Stimulated activated CD4-positive, alpha-beta T cell treated with anti-CD3 and anti-CD28 coated beads, Interleukin-12 subunit alpha, Interleukin-12 subunit beta, amount 100 ng/mL, for 48 hours (primary cell): ENCODE data around the gene CHIT1.

Experiments used
- DNase-seq, 3 donors: peaks; one replicate each; pipeline ENCODE4 v3.0.0-alpha.2; 2020; ENCODE audit warnings: low read depth in 2 of 3, low spot score in 1 of 3

CHIT1 gene

GRCh38 chr1:203189951-203190352, 39.5 kb downstream of the CHIT1 start:
- no peak for DNase-seq

DNA sequence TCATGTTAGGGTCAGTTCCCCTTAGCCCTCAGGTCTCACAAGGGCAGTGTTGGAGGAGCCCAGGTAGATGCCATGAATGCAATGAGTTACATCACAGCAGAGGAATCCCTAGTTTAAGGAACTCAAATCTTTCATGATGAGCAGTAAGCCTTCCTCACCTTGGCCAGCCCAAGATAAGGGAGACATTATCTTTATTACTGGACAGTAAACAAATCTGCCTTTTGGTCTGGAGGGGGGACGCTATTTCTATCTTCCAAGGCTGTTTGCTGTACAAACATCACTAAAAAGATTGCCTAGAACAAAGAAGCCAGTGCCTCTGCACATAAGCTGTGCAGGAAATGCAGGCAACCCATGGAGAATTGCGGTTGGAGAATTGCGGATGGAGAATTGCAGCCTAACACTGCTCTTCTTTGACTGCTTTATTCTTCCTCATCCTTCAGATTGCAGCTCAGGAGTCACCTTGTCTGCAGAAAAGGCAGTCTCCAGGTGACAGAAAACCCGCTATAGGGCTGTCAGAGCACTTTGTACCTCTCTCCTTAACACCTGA, 40.7 kb downstream of the CHIT1 start:
- no peak for DNase-seq

- no peak for DNase-seq
Observed at GRCh38 chr1:203187689-203188264, 41.7 kb downstream of the CHIT1 start.

GRCh38 chr1:203187304-203187685, 42.2 kb downstream of the CHIT1 start:
- no peak for DNase-seq

GRCh38 chr1:203186446-203187303, 42.8 kb downstream of the CHIT1 start, which contains the start of gene CHI3L1:
Gene CHI3L1 (minus strand): TSS chr1:203186704. CDS start chr1:203186623, 81 bp downstream.
- DNase-seq, result no peak

GRCh38 chr1:203186091-203186445, 43.4 kb downstream of the CHIT1 start:
- no peak for DNase-seq

DNA sequence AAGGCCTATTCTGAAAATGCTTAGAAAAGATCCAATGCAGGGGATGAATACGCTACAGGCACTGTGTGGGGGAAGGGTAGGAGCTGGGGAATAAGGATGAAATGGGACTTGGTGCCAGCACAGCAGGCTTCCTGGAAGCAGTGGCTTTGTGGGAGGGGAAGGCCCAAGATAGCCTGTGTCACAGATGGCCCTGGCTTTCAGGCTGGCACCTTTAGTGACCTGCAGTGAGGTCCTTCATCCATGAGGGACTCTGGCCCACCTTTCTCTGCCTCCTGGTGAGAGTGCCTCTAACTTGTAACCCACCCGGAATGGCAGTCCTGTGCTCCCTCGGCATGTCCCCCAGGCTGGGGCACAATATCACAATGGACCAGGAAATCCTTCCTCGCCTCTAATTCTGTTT, 43.9 kb downstream of the CHIT1 start:
- DNase-seq, result no peak

- DNase-seq, result no peak
Observed at GRCh38 chr1:203185061-203185461, 44.4 kb downstream of the CHIT1 start.

DNA sequence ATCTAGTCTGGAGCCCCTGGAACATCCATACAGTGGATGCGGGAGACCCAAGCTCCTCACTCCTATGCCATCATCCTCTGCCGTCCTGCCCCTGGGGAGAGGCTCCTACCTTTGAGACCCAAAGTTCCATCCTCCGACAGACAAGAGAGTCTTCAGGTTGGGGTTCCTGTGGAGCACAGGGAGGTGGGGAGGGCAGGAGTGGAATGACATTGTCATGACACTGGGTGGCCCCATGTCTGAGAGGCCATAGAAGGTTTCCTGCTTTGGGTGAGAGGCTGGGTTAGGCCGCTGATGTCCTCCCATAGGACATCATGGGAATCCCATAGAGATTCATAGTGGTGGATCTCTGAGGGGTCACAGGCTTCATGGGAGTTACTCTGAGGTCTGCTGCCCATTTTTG, 45.0 kb downstream of the CHIT1 start:
- DNase-seq, result no peak

- no peak for DNase-seq
Observed at GRCh38 chr1:203183828-203184227, 45.6 kb downstream of the CHIT1 start.

DNA sequence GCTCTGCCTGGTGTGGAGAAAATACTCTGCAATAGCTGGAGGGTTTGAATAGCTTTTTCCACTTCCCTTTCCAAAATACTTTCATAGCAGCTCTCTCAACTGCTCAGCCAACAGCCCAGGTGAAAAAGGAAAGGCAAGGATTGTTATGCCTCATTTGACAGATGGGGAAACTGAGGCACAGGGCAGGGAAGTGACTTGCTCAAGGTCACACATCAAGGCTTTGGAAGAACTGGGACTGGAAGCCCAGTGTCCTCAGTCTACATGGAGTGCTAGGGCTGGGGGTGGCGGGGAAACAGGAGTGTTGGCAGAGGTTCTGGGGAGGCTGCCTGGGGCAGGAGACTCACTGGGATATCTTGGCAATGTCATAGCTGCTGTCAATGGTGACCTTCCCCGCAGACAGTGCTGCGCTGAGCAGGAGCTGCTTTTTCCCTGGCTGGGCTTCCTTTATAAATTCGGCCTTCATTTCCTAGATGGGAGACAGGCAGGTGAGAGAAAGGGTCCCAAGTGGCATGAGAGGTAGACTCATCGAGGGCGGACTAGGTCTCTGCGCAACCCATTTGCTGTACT, 47.0 kb downstream of the CHIT1 start:
- DNase-seq, result no peak

- no peak for DNase-seq
Observed at GRCh38 chr1:203181586-203182386, 47.7 kb downstream of the CHIT1 start.

GRCh38 chr1:203180611-203181330, 48.7 kb downstream of the CHIT1 start:
- no peak for DNase-seq

DNA sequence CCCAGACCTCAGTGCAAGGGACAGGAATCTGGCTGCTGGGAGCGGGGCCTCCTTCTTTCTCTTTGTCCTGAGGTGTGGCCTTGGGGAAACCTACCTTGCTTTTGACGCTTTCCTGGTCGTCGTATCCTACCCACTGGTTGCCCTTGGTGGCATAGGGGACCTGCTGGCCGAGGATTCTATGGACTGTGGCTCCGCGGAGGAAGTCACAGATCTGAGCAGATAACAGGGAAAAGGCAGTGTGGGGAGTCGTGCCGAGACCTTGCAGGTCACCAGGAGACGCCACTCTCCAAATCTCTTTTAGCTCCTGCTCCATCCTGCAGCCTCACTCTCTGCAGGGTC, 49.8 kb downstream of the CHIT1 start:
- no peak for DNase-seq

- no peak for DNase-seq
Observed at GRCh38 chr1:203178821-203179666, 50.4 kb downstream of the CHIT1 start.

- DNase-seq, result no peak
Observed at GRCh38 chr1:203178083-203178482, 51.4 kb downstream of the CHIT1 start.

GRCh38 chr1:203177470-203178039, 51.9 kb downstream of the CHIT1 start:
- no peak for DNase-seq

DNA sequence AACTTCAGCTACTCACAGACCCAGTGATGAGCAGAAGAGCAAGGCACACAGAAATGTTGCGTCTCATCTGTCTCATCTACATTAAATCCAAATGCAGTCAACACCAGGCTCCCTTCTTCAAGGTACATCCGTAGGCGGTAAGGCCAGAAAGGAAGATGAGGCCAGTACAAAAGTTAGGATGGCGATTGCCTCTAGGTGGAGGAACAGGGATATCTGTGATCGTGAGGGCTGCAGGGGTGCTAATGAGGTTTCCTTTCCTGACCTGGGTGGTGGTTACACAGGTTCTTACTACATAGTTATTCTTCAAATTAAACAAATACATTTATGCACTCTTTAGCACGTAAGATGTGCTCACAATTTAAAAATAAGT, 52.5 kb downstream of the CHIT1 start:
- DNase-seq, result no peak

DNA sequence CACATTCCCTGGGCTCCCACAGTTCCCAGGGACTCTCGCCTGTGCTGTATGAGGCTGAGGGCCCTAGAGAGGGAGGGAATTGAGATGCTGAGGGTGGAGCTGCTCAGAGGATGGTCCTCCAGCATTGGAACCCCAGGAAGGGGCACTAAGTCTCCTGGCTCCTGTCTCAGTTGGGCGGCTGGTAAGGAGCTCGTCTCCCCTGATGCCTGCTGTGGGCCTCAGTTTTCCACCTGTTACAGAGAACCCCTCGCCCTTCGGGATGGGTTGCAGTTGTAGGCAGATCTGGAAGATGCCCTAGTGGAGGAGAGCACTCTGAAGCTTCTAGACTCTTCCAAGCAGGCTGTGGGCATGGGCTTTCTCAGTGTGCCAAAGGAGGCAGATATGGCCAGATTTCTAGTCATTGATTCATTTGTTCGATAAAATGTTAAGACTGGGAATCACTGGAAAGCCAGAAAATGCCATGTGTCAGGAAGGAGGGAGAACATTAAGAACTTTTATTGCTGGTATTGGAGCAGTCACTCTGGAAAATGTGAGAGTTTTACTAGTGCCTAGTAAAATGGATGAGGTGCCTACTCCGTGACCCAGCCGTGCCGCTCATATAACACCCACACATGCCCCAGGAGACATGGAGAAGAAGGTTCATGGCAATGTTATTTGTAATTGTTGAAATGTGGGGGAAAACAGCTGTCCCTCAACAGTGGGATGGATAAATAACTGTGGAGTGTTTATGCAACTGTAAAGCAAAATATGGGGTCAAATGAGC, 53.0 kb downstream of the CHIT1 start:
- no peak for DNase-seq
